ENCODE measurements around the gene PRKCD. TPM values are rescaled to one million over a fixed set of nuclear protein-coding genes. Genes with fewer than 3 reads are reported as not detected.

Gene PRKCD
- total and polyA plus RNA-seq, 9 of the 15 experiments (the other 6 are each of a cell fraction or from before 2014, with no cell fraction given) = 2.5 to 19.5 (median 6.1) TPM

- TF ChIP-seq CHD7 (IDR thresholded peaks at IDR 0.05; ENCODE audit: low read depth, low read length) (no peak), PYGO2 (tag; IDR thresholded peaks at IDR 0.05) (no peak), NCOA4 (IDR thresholded peaks at IDR 0.05; ENCODE audit: partially characterized antibody) (peak; percentile 36), FOXK2 (conservative IDR thresholded peaks at IDR 0.05 in 1 of 2, IDR thresholded peaks at IDR 0.05 in 1 of 2; ENCODE audit: low read depth in 2 of 2) (0 out of 4 replicates have a peak, but pooled peaks of 1 of the 2 experiments have one; percentile 11), KLF6 (CRISPR knock-in tag; IDR thresholded peaks at IDR 0.05; ENCODE audit: borderline replicate concordance) (no peak), TAF15 (IDR thresholded peaks at IDR 0.05; ENCODE audit: low read depth, low read length) (no peak), ZNF253 (CRISPR knock-in tag; conservative IDR thresholded peaks at IDR 0.05) (no peak), ATF7 (IDR thresholded peaks at IDR 0.05) (no peak), ARNT (IDR thresholded peaks at IDR 0.05) (no peak), ZNF639 (CRISPR knock-in tag; conservative IDR thresholded peaks at IDR 0.05 in 1 of 2, IDR thresholded peaks at IDR 0.05 in 1 of 2) (no peak), XRCC5 (IDR thresholded peaks at IDR 0.05; ENCODE audit: low read depth, low read length) (no peak)
Measured at GRCh38 chr3:53161820-53162671, 1.0 kb downstream of the PRKCD start (continued).
